Mucosa of descending colon (tissue), 3 donors: ENCODE results near the gene HPGDS. TPM values are rescaled to one million over a fixed set of nuclear protein-coding genes. Genes with fewer than 3 reads are reported as not detected.
"Not testable (repeated sequence)": the region's sequence is repeated elsewhere in the genome, so short reads cannot be mapped to it uniquely, and the experiment has no call there.

Experiments used
- ATAC-seq: fragments of 200-7000 bp; cut with Tn5 transposase; one replicate; pipeline ENCODE4 v1.9.1; 2020; ENCODE audit warnings: mild to moderate bottlenecking, moderate library complexity
- DNase-seq, 3 donors: peaks; one replicate each; pipeline ENCODE4 v3.0.0-alpha.2; 2020
- H3K36me3 ChIP-seq: fragments of 200-600 bp; one replicate; pipeline ENCODE4 v1.8.0; 2021; ENCODE audit warnings: low read depth, mild to moderate bottlenecking
- H3K4me1 ChIP-seq: fragments of 200-600 bp; one replicate; pipeline ENCODE4 v1.8.0; 2021; ENCODE audit warnings: low read depth, mild to moderate bottlenecking
- H3K4me3 ChIP-seq: fragments of 200-600 bp; one replicate; pipeline ENCODE4 v1.8.0; 2021; ENCODE audit warnings: mild to moderate bottlenecking
- H3K9me3 ChIP-seq: fragments of 200-600 bp; one replicate; pipeline ENCODE4 v1.8.0; 2021; ENCODE audit warnings: mild to moderate bottlenecking
- intact Hi-C, 2 donors: fragments of 100-400 bp; cut with DNase I in 1 of 2; cut with micrococcal nuclease in 1 of 2; formaldehyde crosslinking; loops; one replicate each; pipeline versions ENCODE4 v1.11.0 to v1.11.1; 2022; cut with DNase I, micrococcal nuclease
- total RNA-seq, 3 donors: library from RNA; stranded (reverse); fragmentation: NEBNext Ultra II Directional in 2 of 3; extraction: Animal tissue kit (Norgen Biotek cat#: 25700) in 2 of 3; gene quantifications; one replicate each; pipeline versions ENCODE4 v1.2.1 to v1.2.4, GENCODE V29; 2021 to 2023
- TF ChIP-seq, protein P1 (sequence below): fragments of 200-600 bp; IDR thresholded peaks from one replicate; pipeline ENCODE4 v1.8.0; 2022; ENCODE audit warnings: antibody characterized with exemption, mild to moderate bottlenecking
- donor health status: DM: no; HTN: no; CAD: no; lungs with moderate emphysema.
- donor health status: DM: no; HTN: no; CAD: no.
- donor health status: DM: no; HTN: yes; CAD: no.

Gene HPGDS
- total RNA-seq, 3 donors from 2014 or later, result 1.8 to 6.3 (median 5.4) TPM

DNA sequence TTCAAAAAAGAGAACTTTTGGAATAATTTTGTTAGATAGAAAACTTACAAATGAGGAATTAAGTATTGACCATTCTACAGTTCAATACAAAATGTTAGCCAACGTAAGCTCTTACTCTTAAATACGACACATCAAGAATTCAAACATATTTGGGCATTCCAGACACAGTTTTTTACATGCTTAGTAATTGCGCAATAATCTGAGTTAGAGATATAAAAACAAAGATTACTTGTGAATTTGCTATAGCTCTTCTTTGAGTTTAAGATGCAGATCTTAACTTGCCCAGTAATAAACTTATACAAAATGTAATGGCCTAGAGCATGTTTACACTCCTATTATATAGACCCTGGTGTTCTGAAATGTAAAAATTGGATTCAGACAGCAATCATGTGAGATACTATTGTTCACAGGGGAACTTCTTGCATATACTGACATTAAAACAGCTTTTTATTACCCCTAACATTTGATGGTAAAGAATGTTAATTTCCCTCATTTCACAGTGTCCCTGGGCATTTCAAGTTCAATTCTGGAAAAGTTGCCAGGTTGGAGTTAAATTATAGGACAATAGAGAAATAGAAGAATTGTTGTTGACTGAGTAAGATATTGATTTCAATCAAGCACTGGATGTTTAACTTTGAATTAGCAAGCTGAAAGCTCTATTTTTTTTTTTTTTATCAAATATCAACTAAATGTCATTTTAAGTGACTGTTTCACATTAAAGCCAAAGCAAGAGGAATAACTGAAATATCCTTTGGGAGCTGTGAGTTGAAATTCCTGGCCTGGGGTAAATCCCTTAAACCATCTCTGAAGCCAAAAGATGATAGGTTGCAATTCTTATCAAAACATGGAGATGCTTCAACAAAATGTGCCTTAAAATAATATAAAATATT, 910 bp downstream of the HPGDS start:
- Histone ChIP-seq H3K36me3 (no peaks in the 10 kb centered on the region), H3K4me1 (no peaks in the 10 kb centered on the region), H3K4me3 (no peak overlapping the region), H3K9me3 (no peaks in the 10 kb centered on the region)
- ATAC-seq (no peak), DNase-seq (no peak)
- TF ChIP-seq, protein P1, sequence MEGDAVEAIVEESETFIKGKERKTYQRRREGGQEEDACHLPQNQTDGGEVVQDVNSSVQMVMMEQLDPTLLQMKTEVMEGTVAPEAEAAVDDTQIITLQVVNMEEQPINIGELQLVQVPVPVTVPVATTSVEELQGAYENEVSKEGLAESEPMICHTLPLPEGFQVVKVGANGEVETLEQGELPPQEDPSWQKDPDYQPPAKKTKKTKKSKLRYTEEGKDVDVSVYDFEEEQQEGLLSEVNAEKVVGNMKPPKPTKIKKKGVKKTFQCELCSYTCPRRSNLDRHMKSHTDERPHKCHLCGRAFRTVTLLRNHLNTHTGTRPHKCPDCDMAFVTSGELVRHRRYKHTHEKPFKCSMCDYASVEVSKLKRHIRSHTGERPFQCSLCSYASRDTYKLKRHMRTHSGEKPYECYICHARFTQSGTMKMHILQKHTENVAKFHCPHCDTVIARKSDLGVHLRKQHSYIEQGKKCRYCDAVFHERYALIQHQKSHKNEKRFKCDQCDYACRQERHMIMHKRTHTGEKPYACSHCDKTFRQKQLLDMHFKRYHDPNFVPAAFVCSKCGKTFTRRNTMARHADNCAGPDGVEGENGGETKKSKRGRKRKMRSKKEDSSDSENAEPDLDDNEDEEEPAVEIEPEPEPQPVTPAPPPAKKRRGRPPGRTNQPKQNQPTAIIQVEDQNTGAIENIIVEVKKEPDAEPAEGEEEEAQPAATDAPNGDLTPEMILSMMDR, result no peak
- intact Hi-C loops, result no loop called here

DNA sequence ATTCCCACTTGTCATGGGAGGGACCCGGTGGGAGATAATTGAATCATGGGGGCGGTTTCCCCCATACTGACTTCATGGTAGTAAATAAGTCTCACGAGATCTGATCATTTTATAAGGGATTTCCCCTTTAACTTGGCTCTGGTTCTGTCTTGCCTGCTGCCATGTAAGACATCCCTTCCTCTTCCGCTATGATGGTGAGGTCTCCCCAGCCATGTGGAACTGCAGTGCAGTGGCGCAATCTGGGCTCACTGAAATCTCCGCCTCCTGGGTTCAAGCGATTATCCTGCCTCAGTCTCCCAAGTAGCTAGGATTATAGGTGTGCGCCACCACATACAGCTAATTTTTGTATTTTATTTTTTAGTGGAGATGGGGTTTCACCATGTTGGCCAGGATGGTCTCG, 2.9 kb downstream of the HPGDS start:
- ATAC-seq, result peak; percentile 31
- no peak for DNase-seq
- H3K4me3 ChIP-seq, result no peak overlapping the region
- no peaks in the 10 kb centered on the region for H3K9me3 ChIP-seq
- H3K36me3 ChIP-seq, result no peaks in the 10 kb centered on the region
- TF ChIP-seq, protein P1, result no peak
- no peaks in the 10 kb centered on the region for H3K4me1 ChIP-seq
- intact Hi-C loops, result no loop called here

DNA sequence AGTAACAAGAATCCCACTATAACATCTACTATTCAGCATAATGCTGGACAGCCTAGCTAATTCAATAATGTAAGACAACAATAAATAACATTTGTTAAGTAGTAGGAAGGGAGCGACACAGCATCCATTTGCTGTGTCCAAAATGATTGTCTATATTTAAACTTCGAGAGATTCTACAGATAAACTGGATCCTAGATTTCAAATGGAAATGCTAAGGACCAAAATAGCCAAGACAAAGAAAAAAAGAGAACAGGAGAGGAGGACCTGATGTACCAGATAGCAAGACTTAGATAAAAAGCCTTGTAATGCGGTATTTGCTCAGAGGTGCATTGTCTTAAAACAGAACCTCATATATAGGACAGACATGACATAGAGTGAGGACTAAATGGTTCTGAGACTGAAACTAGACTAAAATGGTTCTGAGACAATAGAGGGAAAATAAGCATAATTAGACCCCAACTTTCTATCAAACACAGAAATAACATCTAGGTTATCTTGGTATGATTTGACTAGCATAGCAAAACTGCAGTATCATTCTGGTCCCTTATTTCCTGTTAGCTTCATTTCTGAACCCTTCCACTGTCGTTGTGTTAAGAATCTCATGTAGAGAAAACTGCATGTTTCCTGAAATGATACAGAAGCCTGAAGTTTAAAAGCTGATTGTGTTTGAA, 3.8 kb downstream of the HPGDS start:
- H3K9me3 ChIP-seq, result no peaks in the 10 kb centered on the region
- no peak for DNase-seq
- no peak for ATAC-seq
- TF ChIP-seq, protein P1, result no peak
- no peaks in the 10 kb centered on the region for H3K4me1 ChIP-seq
- intact Hi-C loops, result no loop called here
- H3K36me3 ChIP-seq, result no peaks in the 10 kb centered on the region
- H3K4me3 ChIP-seq, result no peak overlapping the region

DNA sequence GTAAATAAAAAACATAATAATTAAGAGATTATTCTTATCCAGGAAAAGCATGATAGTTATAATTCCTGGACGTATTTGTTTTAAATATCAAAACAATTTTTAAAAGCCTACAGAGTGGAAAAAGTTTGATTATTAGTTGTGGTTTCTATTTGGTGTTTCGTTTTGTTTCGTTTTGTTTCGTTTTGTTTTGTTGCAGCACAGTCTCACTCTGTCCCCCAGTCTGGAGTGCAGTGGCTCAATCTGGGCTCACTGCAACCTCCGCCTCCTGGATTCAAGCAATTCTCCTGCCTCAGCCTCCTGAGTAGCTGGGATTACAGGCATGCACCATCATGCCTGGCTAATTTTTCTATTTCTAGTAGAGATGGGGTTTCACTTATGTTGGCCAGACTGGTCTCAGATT, 5.8 kb downstream of the HPGDS start:
- H3K9me3 ChIP-seq, H3K4me3 ChIP-seq, H3K4me1 ChIP-seq, ATAC-seq, intact Hi-C loops, H3K36me3 ChIP-seq, DNase-seq: not testable (repeated sequence)

DNA sequence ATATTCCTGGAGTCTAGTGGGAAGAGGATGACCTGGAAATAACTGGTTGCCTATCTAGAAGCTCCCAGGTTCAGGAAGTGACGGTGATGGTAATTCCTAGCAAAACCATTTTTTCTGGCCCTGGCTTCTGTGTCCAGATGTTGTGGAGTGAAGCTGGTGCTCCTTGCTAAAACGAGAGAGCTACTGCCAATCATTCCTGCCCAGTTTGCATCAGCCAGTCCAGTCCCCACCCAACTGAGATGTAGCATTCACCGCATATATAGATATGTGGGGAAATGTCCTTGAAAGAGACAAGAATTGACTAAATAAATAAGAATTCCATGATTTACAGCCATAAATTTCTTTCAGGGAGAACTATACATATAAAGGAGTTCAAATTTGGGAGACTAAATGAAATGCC, 6.3 kb downstream of the HPGDS start:
- TF ChIP-seq, protein P1, result no peak
- Histone ChIP-seq H3K4me1 (no peaks in the 10 kb centered on the region), H3K36me3 (no peaks in the 10 kb centered on the region), H3K9me3 (no peaks in the 10 kb centered on the region), H3K4me3 (no peak overlapping the region)
- intact Hi-C loops, result no loop called here
- DNase-seq (no peak), ATAC-seq (no peak)

DNA sequence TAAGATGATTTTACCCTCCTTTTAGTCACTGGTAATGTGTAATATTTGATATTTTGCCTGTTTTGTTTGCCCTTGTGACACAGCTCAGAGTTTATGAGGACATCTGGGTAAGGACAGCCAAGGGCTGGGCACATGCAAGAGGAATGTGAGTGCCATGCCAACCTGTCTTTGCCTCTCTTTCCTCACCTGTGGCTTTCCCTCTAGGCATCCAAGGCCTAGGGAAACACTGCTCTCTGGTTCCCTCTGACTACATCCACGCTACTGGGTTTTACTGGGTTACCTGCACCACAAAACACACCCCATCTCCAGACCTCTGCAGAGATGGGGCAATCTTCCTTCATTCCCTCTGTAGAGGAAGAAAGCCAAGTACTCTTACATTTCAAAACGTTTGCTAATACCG, 7.7 kb downstream of the HPGDS start:
- H3K9me3 ChIP-seq, result no peaks in the 10 kb centered on the region
- DNase-seq (no peak), ATAC-seq (no peak)
- TF ChIP-seq, protein P1, result no peak
- H3K36me3 ChIP-seq, result no peaks in the 10 kb centered on the region
- intact Hi-C loops, result no loop called here
- H3K4me1 ChIP-seq, result no peaks in the 10 kb centered on the region
- H3K4me3 ChIP-seq, result no peak overlapping the region
